ENCODE data around the gene JPH2.

The JPH2 gene

DNA sequence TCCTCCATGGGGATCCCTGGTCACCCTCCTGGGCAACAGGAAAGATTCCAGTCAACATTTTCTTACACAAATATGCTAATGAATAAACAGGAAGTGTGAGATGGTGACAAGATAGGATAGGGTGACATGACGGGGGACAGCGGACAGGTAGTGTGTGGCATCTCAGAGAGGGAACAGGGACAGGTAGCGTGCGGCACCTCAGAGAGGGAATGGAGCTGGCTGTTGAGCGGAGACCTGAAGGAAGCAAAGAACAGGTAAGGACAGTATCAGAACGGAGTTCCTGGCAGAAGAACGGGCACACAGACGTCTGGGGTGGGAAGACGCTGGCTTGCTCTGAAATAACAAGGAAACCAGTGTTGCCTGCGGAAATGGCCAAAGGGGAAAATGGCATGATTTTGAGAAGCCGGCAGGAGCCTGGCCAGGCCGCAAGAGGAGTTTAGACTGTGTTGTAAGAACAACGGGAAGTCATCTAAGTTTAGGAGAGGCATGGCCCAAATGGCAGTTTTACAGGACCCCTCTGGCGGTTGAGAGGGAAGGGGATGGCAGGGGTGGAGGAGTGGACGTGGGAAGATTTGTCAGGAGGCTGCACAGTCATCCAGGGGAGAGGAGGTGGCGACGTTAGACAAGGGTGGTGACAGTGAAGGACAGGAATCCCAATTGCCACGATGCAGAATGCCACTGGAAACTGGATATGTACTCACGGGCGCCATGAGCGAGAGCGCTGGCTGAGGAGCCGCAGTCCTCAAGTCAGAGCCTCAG is 111.6 kb downstream of the JPH2 start:
- DNase-seq (ENCODE audit: low read depth): no peak

DNA sequence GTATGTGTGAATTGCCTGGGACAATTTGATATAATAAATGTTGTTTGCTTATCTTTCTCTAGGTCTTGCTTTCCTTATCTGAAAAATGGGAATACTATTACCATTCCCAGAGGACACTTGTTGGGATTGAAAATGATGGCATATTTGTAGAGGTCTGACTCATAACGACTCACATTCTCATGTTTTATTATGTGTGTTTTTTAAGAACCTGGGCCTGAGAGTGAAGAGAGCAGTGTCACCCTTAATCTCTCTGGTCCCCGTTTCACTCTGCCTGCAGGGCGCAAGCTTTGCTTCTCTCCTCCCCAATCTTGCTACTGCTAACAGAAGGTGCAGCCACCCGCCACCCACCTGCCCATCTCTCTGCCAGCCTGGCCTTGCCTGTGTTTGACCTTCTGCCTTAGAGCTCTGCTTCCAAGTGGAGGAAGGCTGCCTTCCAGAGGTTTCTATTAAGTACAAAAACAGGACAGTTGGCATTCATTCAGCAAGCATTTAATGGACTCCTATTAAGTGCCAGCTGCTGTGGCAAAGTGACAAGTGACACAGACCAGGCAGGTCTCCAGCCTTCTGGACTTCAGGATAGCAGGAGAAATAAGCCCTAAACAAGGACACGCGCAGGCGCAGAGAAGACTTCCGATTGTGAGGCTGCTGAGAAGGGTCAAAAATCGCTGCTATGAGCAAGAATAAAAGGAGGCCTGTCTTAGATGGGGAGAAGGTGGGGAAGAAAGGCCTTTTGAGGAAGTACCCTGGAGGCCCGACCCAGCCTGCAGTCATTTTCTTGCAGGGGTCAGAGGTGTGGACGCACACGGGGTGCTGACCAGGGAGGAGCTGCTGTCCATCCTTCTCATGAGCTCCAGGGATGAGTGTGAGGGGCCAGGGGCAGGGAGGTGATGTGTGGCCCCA is 112.5 kb downstream of the JPH2 start:
- DNase-seq (ENCODE audit: low read depth): no peak

DNA sequence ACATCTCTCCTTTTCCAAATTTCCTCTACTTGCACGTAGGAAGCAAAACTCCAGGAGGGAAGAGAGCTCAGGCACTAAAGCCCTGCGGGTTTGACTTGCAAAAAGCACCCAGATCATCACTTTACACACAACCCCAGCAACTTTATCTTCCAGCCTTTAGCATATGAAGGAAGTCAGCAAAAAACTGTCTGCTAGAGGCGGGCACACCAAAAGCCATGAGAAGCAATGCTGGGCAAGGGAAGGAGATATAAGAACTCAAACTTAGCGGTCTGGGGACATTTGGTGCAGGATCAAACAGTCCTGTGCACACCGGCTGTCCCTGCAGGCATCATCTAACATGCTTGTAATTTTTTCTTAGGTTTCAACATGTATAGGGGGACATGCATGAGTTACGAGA is 113.3 kb downstream of the JPH2 start:
- no peak for DNase-seq (ENCODE audit: low read depth)

DNA sequence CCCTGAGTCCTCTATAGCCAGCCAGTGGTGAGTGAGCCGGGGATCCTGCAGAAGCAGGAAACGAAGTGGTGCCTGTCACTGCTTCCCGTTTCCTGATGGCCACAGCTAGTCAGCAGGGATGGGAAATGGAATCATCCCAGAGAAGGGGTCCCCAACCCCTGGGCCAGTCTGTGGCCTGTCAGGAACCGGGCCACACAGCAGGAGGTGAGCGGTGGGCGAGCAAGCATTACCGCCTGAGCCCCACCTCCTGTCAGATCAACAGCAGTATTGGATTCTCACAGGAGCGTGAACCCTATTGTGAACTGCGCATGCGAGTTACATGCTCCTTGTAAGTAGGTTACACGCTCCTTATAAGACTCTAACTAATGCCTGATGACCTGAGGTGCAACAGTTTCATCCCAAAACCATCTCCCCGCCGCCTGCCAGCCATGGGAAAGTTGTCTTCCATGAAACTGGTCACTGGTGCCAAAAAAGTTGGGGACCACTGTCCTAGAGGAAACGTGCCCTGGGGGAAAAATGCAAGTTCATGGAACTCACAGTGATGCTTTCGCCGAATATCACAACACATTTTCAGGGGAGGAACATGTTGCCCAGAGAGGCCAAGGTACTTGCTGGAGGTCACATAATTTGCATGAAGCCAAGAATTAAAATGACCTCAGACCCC is 113.8 kb downstream of the JPH2 start:
- no peak for DNase-seq (ENCODE audit: low read depth)

DNA sequence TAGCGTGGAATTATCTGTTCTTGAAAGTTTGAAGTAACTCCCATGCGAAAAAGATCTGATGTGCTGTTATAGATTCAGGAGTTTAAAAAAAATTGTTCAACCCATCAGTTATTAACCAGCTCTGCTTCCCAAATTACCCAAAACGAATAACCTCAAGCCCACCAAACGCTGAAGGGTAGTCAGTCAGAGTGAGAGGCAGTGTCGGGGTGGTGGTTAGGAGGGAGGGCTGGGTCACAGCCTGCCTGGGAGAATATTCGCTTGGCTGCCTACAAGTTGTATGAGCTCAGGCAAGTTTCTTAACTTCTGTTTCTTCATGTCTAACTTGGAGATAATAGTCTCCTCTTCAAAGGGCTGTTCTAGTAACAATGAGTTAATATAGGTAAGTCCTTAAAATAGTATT is 114.6 kb downstream of the JPH2 start:
- DNase-seq (ENCODE audit: low read depth): no peak

DNA sequence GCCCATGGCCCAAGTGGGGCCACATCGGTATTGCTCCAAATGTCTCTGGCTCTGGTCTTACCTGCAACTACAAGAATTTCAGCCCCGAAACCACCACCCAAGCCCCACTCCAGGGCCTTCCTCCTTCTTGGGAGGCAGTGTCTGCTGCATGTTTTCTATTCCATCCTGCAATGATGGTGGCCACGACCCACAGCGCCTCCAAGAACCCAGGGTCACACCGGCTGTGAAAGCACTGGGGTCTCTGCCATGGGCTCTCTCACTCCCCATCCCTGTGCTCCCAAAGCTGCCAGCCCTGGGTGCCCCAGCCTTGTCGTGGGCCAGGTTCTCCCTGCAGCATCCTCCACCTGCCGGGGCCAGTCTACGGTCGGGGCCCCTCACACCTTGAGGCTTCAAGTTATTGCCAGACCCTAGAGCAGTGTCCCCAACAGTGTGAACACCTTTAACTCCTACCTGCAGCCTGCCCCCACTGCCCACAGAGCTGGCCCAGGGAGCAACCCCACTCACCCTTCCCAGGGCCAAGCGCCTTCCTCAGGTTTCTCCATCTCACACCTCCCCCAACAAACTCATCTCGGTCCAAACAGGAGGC is 115.4 kb downstream of the JPH2 start:
- no peak for DNase-seq (ENCODE audit: low read depth)

DNA sequence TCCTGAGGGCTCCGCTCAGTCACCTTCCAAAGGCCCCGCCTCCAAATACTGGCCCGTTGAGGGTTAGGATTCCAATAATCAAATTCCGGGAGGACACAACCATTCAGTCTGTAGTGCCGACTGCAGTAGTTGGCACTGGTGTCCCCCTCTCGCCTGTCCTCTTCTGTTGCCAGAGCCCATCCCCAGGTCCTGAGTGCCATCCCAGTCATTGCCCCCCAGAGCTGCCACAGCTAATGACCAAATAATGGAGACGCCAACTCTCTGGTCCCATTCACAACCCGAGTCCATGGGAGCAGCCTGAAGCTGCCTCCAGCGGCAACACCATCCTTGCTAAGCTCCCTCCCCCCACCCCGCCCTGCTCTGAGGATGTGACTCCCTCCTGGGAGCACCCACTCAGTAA is 115.9 kb downstream of the JPH2 start:
- DNase-seq (ENCODE audit: low read depth): no peak

DNA sequence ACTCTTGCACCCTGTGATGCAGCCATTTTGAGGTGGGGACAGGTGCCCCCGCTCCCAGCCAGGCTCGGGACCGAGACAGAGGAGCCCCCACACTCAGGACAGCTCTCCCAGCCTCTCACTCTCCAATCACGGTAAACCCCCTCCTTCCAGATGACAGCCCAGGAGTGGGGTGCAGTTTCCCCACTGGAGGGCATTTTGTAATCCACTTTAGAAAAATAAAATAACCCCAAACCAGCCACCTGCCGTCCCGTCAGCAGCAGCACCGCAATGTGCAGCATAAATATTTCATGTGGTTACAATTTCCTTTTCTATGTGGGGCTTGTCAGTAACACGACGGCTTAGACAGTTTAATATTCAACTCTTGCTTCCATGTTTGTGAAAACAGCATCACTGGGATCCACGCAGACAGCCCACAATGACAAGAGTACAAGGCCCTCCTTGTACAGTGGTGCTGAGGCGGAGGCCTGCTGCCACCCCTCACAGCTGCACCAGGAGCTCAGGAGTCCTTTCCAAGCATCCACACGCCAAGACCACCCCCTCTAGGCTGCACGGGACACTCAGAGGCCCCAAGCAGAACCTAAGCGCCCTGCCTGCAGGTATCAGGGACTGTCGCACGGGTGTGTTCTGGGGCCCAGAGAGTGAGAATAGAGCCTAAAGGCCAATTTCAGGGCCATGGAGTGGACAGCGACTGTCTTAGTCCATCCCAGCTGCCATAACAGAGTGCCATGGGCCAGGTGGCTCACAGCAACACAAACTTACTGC is 116.7 kb downstream of the JPH2 start:
- DNase-seq (ENCODE audit: low read depth): no peak

DNA sequence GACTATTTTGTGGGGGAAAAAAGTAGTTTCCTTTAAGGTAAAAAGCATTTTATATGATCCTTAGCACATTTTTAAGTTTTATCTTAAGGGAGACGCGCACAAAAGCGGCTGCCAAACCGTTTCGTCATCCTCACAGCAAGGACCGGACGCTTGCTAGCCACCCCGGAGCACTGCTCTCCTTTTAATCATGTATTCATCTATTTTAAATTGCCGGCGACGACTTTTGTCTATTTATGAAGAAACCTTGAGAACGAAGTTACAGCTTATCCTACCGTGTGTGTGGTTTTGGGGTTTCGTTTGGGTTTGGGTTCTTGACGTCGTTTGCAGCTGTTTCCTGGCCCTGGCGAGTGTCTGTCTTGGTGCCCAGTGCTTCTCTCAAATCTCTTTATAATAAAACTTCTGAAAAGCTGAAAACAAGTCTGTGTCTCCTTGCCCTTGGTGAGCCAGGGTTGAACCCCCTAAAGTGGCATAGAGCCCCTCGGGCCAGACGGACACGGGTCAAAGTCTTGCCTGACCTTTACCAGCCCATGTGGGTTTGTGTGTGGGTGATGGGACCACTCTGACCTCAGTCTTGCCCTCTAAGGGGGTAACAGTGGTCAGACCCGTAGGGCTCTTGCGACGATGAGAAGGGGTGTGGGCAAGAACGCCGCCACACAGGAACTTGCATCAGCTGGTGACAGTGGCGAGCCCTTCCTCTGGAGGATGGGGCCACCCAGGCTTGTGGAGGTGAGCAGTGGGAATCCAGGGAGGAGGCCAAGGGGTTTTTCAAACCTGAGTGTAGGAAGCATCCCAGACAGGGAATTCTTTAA is 117.6 kb downstream of the JPH2 start:
- peak; percentile 32 for DNase-seq (ENCODE audit: low read depth)

DNA sequence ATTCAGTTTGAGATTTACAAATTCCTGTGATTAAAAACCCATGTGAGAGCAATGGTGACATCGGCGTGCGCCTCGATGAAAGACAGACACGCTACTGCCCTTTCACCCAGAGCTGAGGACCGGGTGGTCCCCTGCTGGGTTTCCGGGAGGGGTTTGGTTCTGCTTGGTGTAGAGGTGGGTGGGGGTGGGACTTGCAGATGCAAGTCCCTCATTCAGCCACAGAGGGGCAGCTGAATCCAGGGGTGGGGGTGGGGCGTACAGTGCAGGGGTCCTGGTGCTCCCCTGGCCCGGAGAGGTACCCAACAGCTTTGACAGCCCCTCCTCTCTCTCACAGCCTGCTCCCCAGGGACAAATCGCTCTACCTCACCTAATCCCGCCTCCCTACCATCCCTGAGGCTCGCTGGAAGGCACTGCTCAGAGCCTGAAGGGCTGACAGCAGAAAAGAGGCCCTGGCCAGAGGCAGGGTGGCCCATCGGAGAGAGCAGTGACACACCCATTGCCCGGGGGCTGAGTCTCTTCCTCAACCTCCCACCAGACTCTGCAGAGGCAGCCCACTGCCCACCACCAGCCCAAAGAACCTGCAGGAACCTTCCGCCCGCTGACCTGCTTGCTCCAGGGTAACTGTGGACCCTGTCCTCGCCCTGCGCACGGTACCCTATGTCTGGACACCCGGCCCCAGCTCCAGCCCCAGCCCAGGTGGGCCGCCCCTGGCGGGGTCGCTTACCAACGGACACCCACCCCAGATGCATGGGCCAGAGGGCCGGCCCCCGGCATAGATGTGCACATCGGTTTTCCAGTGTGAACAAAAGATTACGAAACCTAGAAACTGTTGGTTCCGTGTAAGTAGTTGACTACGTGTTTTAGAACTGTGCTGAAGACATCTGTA is 118.4 kb downstream of the JPH2 start:
- DNase-seq (ENCODE audit: low read depth): no peak

DNA sequence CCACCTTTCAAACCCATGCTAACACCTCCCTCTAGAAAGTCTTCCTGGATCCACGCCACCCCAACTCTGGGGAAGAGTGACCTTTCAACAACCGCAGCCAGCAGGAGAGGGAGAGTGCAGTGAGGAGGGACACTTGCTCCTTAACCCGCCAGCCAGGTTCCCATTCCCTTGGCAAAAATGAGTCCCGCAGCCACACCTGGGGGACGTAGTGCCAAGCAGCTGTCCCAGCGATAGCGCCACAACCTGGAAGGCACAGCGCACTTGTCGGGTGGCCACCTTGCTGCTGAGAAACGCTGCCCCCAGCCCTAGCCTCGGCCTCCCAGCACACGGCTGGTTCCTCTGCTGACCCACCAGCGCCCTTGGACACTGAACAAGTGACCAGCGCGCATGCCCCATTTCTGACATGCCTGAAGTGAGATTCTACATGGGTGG is 119.3 kb downstream of the JPH2 start:
- no peak for DNase-seq (ENCODE audit: low read depth)

DNA sequence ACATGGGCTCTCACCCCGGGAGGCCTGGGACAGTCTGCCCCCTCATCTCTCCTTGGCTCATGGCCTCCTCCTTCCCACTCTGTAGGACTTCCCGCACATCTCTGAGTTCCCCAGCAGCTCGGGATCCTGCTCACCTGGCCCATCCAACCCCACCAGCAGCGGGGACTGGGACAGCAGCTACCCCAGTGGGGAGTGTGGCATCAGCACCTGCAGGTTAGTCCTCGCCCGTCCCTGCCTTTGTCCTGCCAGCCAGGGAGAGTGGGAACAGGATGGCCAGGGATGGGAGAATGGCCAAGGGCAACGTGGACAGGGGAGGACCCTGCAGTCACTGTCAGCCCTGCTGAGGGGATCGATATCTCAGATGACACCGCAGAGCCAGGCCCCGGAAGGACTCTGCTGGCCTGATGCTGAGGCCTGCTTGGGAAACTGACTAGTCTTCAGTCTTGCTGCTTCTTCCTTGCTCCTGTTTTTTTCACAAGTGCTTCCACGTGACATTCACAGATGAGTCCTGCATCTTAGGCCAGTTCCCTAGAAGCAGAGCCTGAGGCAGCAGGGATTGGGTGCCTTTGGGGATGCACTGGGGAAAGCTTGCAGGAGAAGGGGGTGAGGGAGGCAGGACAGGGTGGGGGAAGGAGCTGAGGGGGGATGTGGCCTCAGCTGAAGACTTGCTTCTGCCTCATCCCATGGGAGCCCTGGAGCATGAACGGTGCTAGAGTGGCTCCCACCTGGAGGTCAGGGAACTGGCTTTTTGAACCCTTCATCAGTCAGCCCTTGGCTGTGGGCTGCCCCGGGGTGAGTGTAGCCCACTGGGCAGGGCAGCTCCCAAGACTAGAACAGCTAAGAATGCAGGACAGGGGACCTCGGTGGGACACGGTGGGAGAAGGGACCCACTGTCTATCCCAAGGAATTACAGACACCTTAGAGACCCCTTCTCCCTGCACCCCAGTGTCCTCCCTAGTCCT is 120.1 kb downstream of the JPH2 start:
- no peak for DNase-seq (ENCODE audit: low read depth)

DNA sequence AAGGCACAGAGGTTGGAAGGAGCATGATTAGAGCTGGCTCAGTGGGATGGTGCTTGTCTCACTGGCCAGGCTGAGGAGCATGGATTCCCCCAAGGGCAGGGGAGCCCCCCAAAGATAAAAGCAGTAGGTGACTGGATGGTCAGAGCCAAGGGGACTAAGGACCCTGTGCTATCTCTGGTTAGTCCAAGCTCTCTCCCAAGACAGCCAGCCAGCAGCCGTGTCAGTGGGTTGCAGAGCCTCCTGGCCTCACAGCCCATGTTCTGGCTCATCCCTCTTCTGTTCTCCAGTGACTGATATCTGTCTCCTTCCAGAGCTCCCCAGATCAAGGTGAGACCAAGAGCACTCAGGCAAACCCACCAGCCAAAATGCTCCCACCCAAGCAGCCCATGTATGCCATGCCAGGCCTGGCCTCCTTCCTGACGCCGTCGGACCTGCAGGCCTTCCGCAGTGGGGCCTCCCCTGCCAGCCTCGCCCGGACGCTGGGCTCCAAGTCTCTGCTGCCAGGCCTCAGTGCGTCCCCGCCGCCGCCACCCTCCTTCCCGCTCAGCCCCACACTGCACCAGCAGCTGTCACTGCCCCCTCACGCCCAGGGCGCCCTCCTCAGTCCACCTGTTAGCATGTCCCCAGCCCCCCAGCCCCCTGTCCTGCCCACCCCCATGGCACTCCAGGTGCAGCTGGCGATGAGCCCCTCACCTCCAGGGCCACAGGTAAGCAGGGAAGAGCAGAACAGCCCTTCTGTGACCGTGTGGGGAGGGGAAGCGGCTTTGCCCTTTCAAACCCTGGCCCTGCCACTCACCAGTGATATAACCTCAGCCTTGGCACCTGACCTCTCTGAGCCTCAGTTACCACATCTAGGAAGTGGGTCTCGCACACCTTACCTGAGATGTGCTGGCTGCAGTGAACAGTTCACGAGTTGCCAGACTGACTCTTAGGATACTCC is 121.3 kb downstream of the JPH2 start:
- no peak for DNase-seq (ENCODE audit: low read depth)

DNA sequence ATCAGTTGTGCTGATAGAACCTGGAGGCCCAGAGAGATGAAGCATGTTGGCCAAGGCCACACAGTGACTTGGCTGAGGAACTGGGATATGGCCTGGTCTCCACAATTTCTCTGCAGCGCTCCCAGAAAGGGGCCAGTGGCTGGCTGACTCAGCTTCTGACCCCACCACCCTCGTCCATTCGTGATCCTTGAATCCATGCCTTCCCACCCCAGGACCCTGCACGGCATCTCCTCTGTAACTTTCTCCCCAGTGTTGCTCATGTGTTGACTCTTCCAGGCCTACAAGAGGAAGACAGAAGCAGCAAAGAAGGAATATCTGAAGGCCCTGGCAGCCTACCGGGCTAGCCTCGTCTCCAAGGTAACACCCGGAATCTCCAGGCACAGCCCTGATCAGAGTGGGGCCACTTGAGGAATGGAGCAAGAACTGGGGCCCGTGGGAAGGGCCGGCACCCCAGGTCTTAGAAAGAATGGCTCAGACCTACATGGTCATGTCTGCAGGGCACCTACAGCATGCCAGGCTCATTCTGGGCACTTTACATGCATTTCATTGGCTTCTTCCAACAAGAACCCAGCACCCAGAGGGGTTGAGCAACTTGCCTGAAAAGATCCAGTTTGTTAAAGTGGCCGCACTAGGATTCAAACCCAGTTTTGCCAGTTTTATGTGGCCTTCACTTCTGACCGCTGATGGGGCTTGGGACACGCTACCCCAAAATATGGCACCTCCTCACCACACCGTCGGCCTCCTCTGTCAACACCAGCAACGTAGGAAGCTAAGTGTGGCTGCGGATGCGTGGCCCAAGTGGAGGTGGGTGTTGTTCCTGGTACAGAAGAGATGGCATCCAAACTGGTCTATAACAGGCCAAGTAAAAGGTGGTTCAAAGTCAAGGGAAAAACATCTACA is 122.2 kb downstream of the JPH2 start:
- DNase-seq (ENCODE audit: low read depth): no peak
